ENCODE results near the gene PRR12.

DNA sequence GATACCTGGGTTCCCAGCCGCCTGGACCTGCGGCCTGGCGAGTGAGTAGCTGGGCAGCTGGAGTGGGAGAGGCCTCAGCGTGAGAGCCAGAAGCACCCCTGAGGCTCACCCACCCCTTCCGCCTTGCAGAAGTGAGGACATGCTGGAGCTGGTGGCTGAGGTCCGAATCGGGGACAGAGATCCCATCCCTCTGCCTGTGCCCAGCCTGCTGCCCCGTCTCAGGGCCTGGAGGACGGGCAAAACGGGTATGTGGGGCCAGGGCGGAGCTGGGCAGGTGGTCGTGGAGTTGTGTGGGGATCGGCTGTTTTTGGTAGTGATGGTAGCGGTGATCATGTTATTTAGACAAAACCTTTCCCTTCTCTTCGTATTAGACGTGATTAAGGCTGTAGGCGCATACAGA, 55.6 kb downstream of the PRR12 start:
- no peak for TF ChIP-seq POLR2A (IDR thresholded peaks at IDR 0.05)
- TF ChIP-seq, protein P1, sequence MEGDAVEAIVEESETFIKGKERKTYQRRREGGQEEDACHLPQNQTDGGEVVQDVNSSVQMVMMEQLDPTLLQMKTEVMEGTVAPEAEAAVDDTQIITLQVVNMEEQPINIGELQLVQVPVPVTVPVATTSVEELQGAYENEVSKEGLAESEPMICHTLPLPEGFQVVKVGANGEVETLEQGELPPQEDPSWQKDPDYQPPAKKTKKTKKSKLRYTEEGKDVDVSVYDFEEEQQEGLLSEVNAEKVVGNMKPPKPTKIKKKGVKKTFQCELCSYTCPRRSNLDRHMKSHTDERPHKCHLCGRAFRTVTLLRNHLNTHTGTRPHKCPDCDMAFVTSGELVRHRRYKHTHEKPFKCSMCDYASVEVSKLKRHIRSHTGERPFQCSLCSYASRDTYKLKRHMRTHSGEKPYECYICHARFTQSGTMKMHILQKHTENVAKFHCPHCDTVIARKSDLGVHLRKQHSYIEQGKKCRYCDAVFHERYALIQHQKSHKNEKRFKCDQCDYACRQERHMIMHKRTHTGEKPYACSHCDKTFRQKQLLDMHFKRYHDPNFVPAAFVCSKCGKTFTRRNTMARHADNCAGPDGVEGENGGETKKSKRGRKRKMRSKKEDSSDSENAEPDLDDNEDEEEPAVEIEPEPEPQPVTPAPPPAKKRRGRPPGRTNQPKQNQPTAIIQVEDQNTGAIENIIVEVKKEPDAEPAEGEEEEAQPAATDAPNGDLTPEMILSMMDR (IDR thresholded peaks at IDR 0.05) = no peak

Measured in Peyer's patch (tissue), 4 donors.